GM21381 (cell line): Measurements from ENCODE around the gene C9orf78.
"Not testable (repeated sequence)": the region's sequence is repeated elsewhere in the genome, so short reads cannot be mapped to it uniquely, and the experiment has no call there.

ENCODE experiments used
- ATAC-seq: cut with Tn5 transposase; IDR thresholded peaks from one replicate; pipeline ENCODE4 v1.9.1; 2021; ENCODE audit warnings: mild to moderate bottlenecking, moderate library complexity; ENCODE audit not compliant: unreplicated experiment

Gene C9orf78

DNA sequence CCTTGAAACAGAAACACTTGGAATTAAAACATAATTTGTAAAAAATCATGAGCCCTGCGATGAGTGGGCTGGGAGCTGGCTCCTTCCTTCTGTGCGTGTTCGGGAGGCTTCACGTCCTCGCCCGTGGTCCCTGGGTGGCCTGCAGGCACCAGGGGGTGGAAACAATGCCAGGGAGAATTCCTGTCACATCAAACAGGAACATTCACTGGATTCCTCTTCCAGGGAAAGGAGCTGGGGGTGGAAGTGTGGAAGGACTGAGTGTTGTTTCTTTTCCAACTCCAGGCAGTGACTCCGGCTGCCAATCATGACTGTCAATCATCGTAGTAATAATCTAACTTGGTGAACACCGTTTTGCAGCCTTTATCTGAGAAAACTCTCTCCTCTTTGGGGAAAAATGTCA lies 21.4 kb downstream of the C9orf78 start:
- ATAC-seq, result no peak

DNA sequence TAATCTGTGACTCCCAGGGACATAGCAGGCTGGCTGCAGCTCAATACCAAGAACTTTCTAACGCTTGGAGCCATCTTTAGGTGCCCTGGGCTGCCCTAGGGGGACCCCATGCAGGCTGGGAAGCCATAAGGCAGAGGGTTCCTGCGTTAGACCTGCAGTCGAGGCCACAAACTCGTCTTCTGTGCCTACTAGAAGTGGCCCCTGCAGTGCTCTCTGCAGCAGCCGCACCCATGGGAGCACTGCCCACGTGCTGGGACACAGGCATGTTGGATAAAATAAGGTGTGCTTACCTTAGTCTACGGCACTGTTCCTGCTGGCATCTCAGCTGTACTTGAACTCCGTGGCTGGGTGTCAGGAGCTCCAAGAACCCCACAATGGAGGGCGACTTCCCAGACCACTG lies 22.7 kb downstream of the C9orf78 start:
- no peak for ATAC-seq

DNA sequence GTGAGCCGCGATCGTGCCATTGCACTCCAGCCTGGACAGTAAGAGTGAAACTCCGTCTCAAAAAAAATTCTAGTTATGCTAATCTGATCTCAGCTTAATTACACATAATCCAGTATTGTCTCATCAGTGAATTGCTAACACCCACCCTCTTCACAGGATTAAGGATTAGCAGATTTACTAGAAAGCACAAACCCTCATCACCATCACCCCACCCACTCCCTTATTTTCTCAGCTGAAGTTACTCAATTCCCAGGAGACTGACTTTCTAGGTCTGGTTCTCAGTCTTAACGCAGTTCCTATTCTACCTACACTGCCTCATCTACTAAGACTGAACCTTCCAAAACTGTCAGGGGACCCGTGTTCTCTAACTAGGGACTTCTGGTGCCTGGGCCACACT lies 23.1 kb downstream of the C9orf78 start:
- ATAC-seq, result no peak

GRCh38 chr9:129810788-129811187 lies 24.3 kb downstream of the C9orf78 start:
- ATAC-seq, result no peak

GRCh38 chr9:129810116-129810515 lies 25.0 kb downstream of the C9orf78 start:
- ATAC-seq, result no peak

- no peak for ATAC-seq
These were observed 25.7 kb downstream of the C9orf78 start for GRCh38 chr9:129809346-129809745.

GRCh38 chr9:129806061-129806460 lies 29.0 kb downstream of the C9orf78 start:
- no peak for ATAC-seq

DNA sequence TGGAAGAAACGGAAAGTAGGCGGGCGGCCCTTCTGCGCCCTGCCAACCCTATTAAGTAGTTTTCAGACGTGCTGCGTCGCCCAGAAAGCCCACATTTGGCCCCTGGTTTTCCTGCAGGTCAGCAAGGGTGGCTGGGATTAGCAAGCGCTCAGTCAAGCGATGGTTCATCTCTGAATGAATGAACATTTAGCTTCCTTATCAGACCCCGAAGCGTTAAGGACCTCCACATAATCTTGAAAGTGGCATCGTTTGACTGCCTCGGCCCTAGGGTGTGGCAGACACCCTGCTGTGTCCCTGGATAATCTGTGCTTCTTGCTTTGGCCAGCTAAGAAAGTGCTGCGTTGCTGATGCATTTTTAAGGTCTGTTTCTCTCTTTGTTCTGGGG lies 31.4 kb downstream of the C9orf78 start:
- ATAC-seq, result no peak

DNA sequence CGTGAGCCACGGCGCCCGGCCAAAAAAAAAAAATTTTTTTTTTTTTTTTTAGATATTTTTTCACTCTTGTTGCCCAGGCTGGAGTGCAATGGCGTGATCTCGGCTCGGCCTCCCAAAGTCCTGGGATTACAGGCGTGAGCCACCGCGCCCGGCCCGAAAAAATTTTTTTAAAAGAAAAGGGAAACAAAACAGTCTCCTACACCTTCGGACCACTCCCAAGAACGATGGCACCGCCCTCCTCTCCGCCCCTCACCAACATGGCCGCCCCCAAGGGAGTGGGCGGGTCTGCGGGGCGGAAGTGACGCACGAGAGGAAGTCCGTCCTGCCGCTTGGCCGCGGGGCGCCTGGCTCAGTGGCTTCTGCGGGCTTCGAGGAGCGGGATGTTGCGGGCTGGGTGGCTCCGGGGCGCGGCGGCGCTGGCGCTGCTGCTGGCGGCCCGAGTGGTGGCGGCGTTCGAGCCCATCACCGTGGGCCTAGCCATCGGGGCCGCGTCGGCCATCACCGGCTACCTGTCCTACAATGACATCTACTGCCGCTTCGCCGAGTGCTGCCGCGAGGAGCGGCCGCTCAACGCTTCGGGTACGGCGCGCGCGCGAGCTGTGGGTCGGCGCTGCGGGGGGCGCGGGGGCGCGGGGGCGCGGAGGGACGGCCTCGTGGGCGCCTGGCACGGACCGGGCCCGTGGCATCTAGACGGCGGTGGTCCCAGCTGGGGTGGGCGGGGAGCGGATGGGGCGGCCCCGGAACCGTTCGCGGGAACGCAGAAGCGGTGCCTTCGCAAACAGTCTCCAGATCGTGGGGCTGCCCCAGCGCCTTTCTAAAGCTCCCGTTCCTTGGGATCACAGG lies 32.0 kb downstream of the C9orf78 start, which contains the start of gene TOR1B:
TSS of gene TOR1B (plus strand) at position 352 of the 843 bp plus-strand sequence. CDS start at position 381, 29 bp downstream.
- peak; percentile 94 for ATAC-seq

DNA sequence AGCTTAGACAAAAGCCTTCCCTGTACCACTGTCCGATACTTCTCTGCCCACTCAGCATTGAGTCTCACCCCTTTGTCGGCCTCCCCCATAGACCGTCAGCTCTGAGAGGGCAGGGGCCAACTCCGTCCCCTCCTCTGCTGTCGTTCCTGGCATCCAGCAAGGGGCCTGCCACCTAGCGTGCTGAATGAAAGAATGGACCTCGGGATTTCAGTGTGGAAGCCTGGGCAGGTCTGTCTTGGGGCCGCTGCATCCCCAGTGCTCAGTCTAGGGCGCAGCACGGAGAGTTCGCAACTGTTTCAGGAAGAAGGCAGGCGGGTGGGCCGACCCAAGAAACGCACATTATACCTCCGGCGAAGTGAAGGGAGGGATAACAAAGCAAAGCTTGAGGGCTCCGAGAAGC lies 33.6 kb downstream of the C9orf78 start:
- no peak for ATAC-seq

- no peak for ATAC-seq
These were observed 36.1 kb downstream of the C9orf78 start for GRCh38 chr9:129798973-129799372.

DNA sequence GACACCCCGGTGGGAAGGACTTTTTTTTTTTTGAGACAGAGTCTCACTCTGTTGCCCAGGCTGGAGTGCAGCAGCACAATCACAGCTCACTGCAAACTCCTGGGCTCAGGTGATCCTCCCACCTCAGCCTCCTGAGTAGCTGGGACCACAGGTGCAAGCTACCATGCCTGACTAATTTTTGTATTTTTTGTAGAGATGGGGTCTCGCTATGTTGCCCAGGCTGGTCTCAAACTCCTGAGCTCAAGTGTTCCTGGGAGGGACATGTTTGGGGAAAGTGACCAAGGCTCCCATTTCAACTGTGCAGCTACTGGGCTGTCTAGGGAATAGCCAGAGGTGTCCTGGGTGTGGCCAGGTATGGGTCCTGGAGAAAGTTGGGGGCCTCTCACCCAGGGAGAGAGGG lies 39.0 kb downstream of the C9orf78 start:
- not testable (repeated sequence) for ATAC-seq

- no peak for ATAC-seq
These were observed 40.5 kb downstream of the C9orf78 start for GRCh38 chr9:129794549-129794948.

GRCh38 chr9:129786481-129786880 lies 48.6 kb downstream of the C9orf78 start:
- ATAC-seq, result no peak

GRCh38 chr9:129785866-129786265 lies 49.2 kb downstream of the C9orf78 start:
- no peak for ATAC-seq

- not testable (repeated sequence) for ATAC-seq
These were observed 50.1 kb downstream of the C9orf78 start for GRCh38 chr9:129784970-129785369.

- no peak for ATAC-seq
These were observed 51.3 kb downstream of the C9orf78 start for GRCh38 chr9:129783516-129784361.

DNA sequence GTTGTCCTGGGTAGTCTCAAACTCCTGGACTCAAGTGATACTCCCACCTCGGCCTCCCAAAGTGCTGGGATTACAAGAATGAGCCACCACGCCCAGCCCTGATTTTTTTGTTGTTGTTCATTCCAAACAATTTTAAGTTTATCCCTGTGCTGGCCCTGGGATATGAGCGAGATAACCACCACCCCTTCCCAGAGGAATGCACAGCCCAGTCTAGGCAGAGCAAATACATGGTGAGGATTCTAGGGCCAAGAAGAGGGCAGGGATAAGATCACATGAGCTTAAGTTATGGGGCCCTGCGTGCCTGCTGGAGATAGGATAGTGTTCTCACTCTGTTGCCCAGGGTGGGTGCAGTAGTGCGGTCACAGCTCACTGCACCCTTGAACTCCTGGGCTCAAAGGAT lies 53.1 kb downstream of the C9orf78 start:
- ATAC-seq, result no peak

- no peak for ATAC-seq
These were observed 53.9 kb downstream of the C9orf78 start for GRCh38 chr9:129781131-129781530.

DNA sequence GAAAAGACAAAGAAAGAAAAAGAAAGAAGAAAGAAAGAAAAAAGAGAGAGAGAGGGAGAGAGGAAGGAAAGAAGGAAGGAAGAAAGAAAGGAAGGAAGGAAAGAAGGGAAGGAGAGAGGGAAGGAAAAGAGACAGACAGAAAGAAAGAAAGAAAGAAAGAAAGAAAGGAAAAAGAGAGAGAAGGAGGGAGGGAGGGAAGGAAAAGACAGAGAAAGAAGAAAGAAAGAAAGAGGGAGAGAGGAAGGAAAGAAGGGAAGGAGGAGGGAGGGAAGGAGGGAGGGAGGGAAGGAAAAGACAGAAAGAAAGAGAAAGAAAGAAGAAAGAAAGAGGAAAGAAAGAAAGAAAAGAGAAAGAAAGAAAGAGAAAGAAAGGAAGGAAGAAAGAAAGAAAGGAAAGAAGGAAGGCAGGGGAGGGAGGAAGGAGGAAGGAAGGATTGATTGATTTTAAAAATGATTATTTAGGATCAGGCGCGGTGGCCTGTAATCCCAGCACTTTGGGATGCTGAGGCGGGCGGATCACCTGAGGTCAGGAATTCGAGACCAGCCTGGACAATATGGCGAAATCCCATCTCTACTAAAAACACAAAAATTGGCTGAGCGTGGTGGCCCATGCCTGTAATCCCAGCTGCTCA lies 55.4 kb downstream of the C9orf78 start:
- no peak for ATAC-seq

GRCh38 chr9:129778469-129778868 lies 56.6 kb downstream of the C9orf78 start:
- no peak for ATAC-seq
